SK-N-MC (cell line): Measurements from ENCODE around the gene CDKN2AIP.
A peak's percentile ranks its signal among the peaks of the same experiment; 100 is the strongest.

Experiments
- DNase-seq: peaks from one replicate; pipeline ENCODE4 v3.0.0-alpha.2; 2011; ENCODE audit warnings: low read depth, low spot score
- H3K27ac ChIP-seq: fragments of 200-600 bp; sonication (generic); 2 replicates; pipeline ENCODE4 v1.5.1; 2016; ENCODE audit warnings: mixed run types
- H3K36me3 ChIP-seq: fragments of 200-600 bp; sonication (generic); 2 replicates; pipeline ENCODE4 v1.6.1; 2017; ENCODE audit warnings: antibody characterized with exemption, low read length, mixed read lengths; ENCODE audit not compliant: insufficient read depth
- H3K4me3 ChIP-seq: fragments of 200-600 bp; sonication (generic); 2 replicates; pipeline ENCODE4 v1.5.1; 2016
- H3K9ac ChIP-seq: fragments of 200-600 bp; sonication (generic); 2 replicates; pipeline ENCODE4 v1.8.0; 2017; ENCODE audit warnings: mixed run types, mixed read lengths; ENCODE audit not compliant: insufficient read length
- H3K9me3 ChIP-seq: fragments of 200-600 bp; sonication (generic); 2 replicates; pipeline ENCODE4 v1.6.1; 2017; ENCODE audit warnings: low read depth, mild to moderate bottlenecking, antibody characterized with exemption, low read length, moderate library complexity, mixed read lengths
- EZH2 ChIP-seq: fragments of 200-600 bp; sonication (generic); IDR thresholded peaks from one replicate; pipeline ENCODE4 v1.6.1; 2017; ENCODE audit warnings: antibody characterized with exemption
- FOXP2 ChIP-seq: optimal IDR thresholded peaks from 2 replicates; pipeline ENCODE3; 2011; ENCODE audit warnings: mild to moderate bottlenecking, moderate library complexity; ENCODE audit not compliant: insufficient read depth; ENCODE audit errors: extremely low read length, control extremely low read depth
- POLR2AphosphoS5 ChIP-seq: IDR thresholded peaks from 2 replicates; pipeline ENCODE4 v1.6.1; 2012; ENCODE audit warnings: mild to moderate bottlenecking, low read depth, low read length, borderline replicate concordance

The CDKN2AIP gene

GRCh38 chr4:183401473-183401872 is 43.0 kb upstream of the CDKN2AIP start:
- Histone ChIP-seq H3K4me3 (no peak overlapping the region), H3K9me3 (no peaks in the 10 kb centered on the region), H3K36me3 (no peaks in the 10 kb centered on the region), H3K9ac (no peak overlapping the region), H3K27ac (peak overlapping the region; percentile 69)
- no peak for DNase-seq
- no peak for TF ChIP-seq EZH2

GRCh38 chr4:183402771-183403170 is 41.7 kb upstream of the CDKN2AIP start:
- no peak for TF ChIP-seq EZH2
- TF ChIP-seq FOXP2, result no peak
- no peak for TF ChIP-seq POLR2AphosphoS5
- no peak overlapping the region for H3K4me3 ChIP-seq
- no peaks in the 10 kb centered on the region for H3K36me3 ChIP-seq
- no peak for DNase-seq
- no peaks in the 10 kb centered on the region for H3K9me3 ChIP-seq
- H3K9ac ChIP-seq, result no peak overlapping the region
- H3K27ac ChIP-seq, result peak overlapping the region; percentile 37; the same call in 1 of the 2 replicates

- Histone ChIP-seq H3K9ac (no peak overlapping the region), H3K27ac (peak overlapping the region; percentile 42; the same call in 1 of the 2 replicates), H3K4me3 (no peak overlapping the region), H3K36me3 (no peaks in the 10 kb centered on the region), H3K9me3 (no peaks in the 10 kb centered on the region)
- no peak for DNase-seq
- TF ChIP-seq EZH2 (no peak), FOXP2 (no peak), POLR2AphosphoS5 (no peak)
Measured at GRCh38 chr4:183403486-183403885, 41.0 kb upstream of the CDKN2AIP start.

GRCh38 chr4:183403961-183404360 is 40.5 kb upstream of the CDKN2AIP start:
- no peaks in the 10 kb centered on the region for H3K9me3 ChIP-seq
- no peak for TF ChIP-seq POLR2AphosphoS5
- no peak for TF ChIP-seq EZH2
- TF ChIP-seq FOXP2, result no peak
- no peaks in the 10 kb centered on the region for H3K36me3 ChIP-seq

GRCh38 chr4:183405303-183405702 is 39.1 kb upstream of the CDKN2AIP start:
- H3K9ac ChIP-seq, result no peak overlapping the region
- no peaks in the 10 kb centered on the region for H3K9me3 ChIP-seq
- H3K36me3 ChIP-seq, result no peaks in the 10 kb centered on the region
- DNase-seq, result no peak
- TF ChIP-seq POLR2AphosphoS5 (no peak), FOXP2 (no peak), EZH2 (no peak)
- H3K27ac ChIP-seq, result no peak overlapping the region
- H3K4me3 ChIP-seq, result no peak overlapping the region

More at GRCh38 chr4:183403961-183404360, 40.5 kb upstream of the CDKN2AIP start:
- no peak overlapping the region for H3K9ac ChIP-seq
- H3K4me3 ChIP-seq, result no peak overlapping the region
- peak overlapping the region; percentile 42; the same call in 1 of the 2 replicates for H3K27ac ChIP-seq
- DNase-seq, result no peak

- Histone ChIP-seq H3K4me3 (peak overlapping the region; percentile 82), H3K27ac (peak overlapping the region; percentile 29; the same call in 1 of the 2 replicates), H3K9me3 (no peaks in the 10 kb centered on the region), H3K9ac (peak overlapping the region; percentile 75), H3K36me3 (no peaks in the 10 kb centered on the region)
- no peak for DNase-seq
- TF ChIP-seq POLR2AphosphoS5, result no peak
- TF ChIP-seq FOXP2, result peak; percentile 73
- no peak for TF ChIP-seq EZH2
Measured at GRCh38 chr4:183407128-183407585, 37.3 kb upstream of the CDKN2AIP start.

GRCh38 chr4:183407635-183408464 is 36.6 kb upstream of the CDKN2AIP start:
- no peak for DNase-seq

GRCh38 chr4:183408796-183409195 is 35.6 kb upstream of the CDKN2AIP start:
- TF ChIP-seq EZH2, result no peak
- no peak for TF ChIP-seq POLR2AphosphoS5
- Histone ChIP-seq H3K27ac (peak overlapping the region; percentile 57; the same call in 1 of the 2 replicates), H3K9ac (no peak overlapping the region), H3K4me3 (peak overlapping the region; percentile 82), H3K9me3 (no peaks in the 10 kb centered on the region), H3K36me3 (no peaks in the 10 kb centered on the region)
- DNase-seq, result no peak

More at GRCh38 chr4:183407635-183408464, 36.6 kb upstream of the CDKN2AIP start:
- peak overlapping the region; percentile 82 for H3K4me3 ChIP-seq
- TF ChIP-seq FOXP2, result no peak
- TF ChIP-seq POLR2AphosphoS5, result no peak
- TF ChIP-seq EZH2, result no peak
- no peaks in the 10 kb centered on the region for H3K36me3 ChIP-seq
- H3K9ac ChIP-seq, result peak overlapping the region; percentile 75
- peak overlapping the region; percentile 29; the same call in 1 of the 2 replicates for H3K27ac ChIP-seq
- no peaks in the 10 kb centered on the region for H3K9me3 ChIP-seq
